A549 (cell line): ENCODE results near the gene CD47. TPM values are rescaled to one million over a fixed set of nuclear protein-coding genes. Genes with fewer than 3 reads are reported as not detected.

ENCODE experiments used
- ATAC-seq, 2 experiments: fragments of 200-7000 bp in 1 of 2; fragments of >200 bp in 1 of 2; cut with Nextera tagmentation in 1 of 2; cut with Tn5 transposase in 1 of 2; 3 replicates each; pipeline versions ENCODE4 v1.8.0 to v1.9.1; 2018 to 2020; ENCODE audit warnings: mild to moderate bottlenecking in 1 of 2, moderate library complexity in 1 of 2
- CTCF ChIA-PET: fragments of 300-600 bp; sonication (Branson Sonifier 250); formaldehyde crosslinking; extraction: SDS; loops from one replicate; lab custom pipeline; 2021; ENCODE audit warnings: antibody characterized with exemption, inconsistent platforms; lab: Yijun Ruan, JAX
- POLR2A ChIA-PET: fragments of 350-600 bp; formaldehyde crosslinking; extraction: SDS; loops from one replicate; lab custom pipeline; 2021; ENCODE audit warnings: antibody characterized with exemption, inconsistent platforms; lab: Yijun Ruan, JAX
- DNase-seq, 2 experiments: peaks; one replicate each; pipeline versions ENCODE4 v3.0.0 to v3.0.0-alpha.2; 2011 to 2016; ENCODE audit warnings: low read depth in 1 of 2, low spot score in 1 of 2
- FAIRE-seq: peaks from 2 replicates; lab custom pipeline; 2011; peaks lifted over from hg19 to GRCh38; lab: Jason Lieb, UNC
- H3K27ac ChIP-seq, 2 experiments: fragments of >200 bp; sonication (Bioruptor Twin); formaldehyde crosslinking; 3 replicates each; pipeline ENCODE4 v1.5.1; 2016 to 2017
- H3K4me1 ChIP-seq: fragments of >200 bp; sonication (Bioruptor Twin); formaldehyde crosslinking; 3 replicates; pipeline ENCODE4 v1.6.1; 2016
- H3K4me2 ChIP-seq: fragments of >200 bp; sonication (Bioruptor Twin); formaldehyde crosslinking; 3 replicates; pipeline ENCODE4 v1.6.1; 2016
- H3K4me3 ChIP-seq: fragments of >200 bp; sonication (Bioruptor Twin); formaldehyde crosslinking; 3 replicates; pipeline ENCODE4 v1.5.1; 2016
- H3K9me3 ChIP-seq: fragments of >200 bp; sonication (Bioruptor Twin); formaldehyde crosslinking; 3 replicates; pipeline ENCODE4 v1.6.1; 2016
- CHD4 ChIP-seq: fragments of 200-600 bp; sonication (generic); IDR thresholded peaks from 2 replicates; pipeline ENCODE4 v1.6.1; 2016; ENCODE audit warnings: antibody characterized with exemption, mild to moderate bottlenecking, borderline replicate concordance
- EHMT2 ChIP-seq: fragments of 200-600 bp; sonication (generic); IDR thresholded peaks from 2 replicates; pipeline ENCODE4 v1.6.1; 2016; ENCODE audit warnings: antibody characterized with exemption, low read depth, mild to moderate bottlenecking, moderate library complexity
- ESRRA ChIP-seq: fragments of 150-350 bp; IDR thresholded peaks from 2 replicates; pipeline ENCODE4 v1.6.1; 2014; ENCODE audit warnings: mild to moderate bottlenecking, low read length, borderline replicate concordance
- FOSB ChIP-seq: fragments of 250-450 bp; sonication (Bioruptor Pico); IDR thresholded peaks from 2 replicates; pipeline ENCODE4 v1.5.0; 2020; ENCODE audit warnings: mild to moderate bottlenecking, moderate library complexity
- FOSL2 ChIP-seq, 2 experiments: fragments of 450-650 bp in 1 of 2; fragments of >200 bp in 1 of 2; sonication (Bioruptor Twin) in 1 of 2; formaldehyde crosslinking; IDR thresholded peaks; 2 replicates each; pipeline versions ENCODE4 v1.5.0 to v1.6.1; 2016 to 2020; ENCODE audit warnings: mild to moderate bottlenecking in 1 of 2, moderate library complexity in 1 of 2
- FOXS1 ChIP-seq: fragments of 250-450 bp; sonication (Bioruptor Pico); IDR thresholded peaks from 2 replicates; pipeline ENCODE4 v1.5.0; 2020; ENCODE audit warnings: mild to moderate bottlenecking, moderate library complexity
- HOXB13 ChIP-seq: fragments of 250-450 bp; sonication (Bioruptor Pico); IDR thresholded peaks from 2 replicates; pipeline ENCODE4 v1.5.0; 2020; ENCODE audit warnings: low read depth, mild to moderate bottlenecking, moderate library complexity
- JUN ChIP-seq, 2 experiments: fragments of >200 bp; sonication (Bioruptor Twin); formaldehyde crosslinking; IDR thresholded peaks; 2 replicates in 1 of 2; 3 replicates in 1 of 2; pipeline ENCODE4 v1.6.1; 2016 to 2017
- KDM1A ChIP-seq: fragments of 200-600 bp; sonication (generic); IDR thresholded peaks from 2 replicates; pipeline ENCODE4 v1.6.1; 2016; ENCODE audit warnings: low read depth, mild to moderate bottlenecking
- KDM5A ChIP-seq: fragments of 200-600 bp; sonication (generic); IDR thresholded peaks from 2 replicates; pipeline ENCODE4 v1.6.1; 2016; ENCODE audit warnings: antibody characterized with exemption, mild to moderate bottlenecking
- NPAS2 ChIP-seq: fragments of 250-450 bp; sonication (Bioruptor Pico); IDR thresholded peaks from 2 replicates; pipeline ENCODE4 v1.8.0; 2022; ENCODE audit warnings: mild to moderate bottlenecking, moderate library complexity, borderline replicate concordance
- NR3C1 ChIP-seq: fragments of >200 bp; sonication (Bioruptor Twin); formaldehyde crosslinking; IDR thresholded peaks from 3 replicates; pipeline ENCODE4 v1.6.1; 2017
- POLR2AphosphoS2 ChIP-seq: conservative IDR thresholded peaks from 2 replicates; pipeline ENCODE4 v1.6.1; 2012; ENCODE audit warnings: low read length, improper control_type of control experiment, inconsistent platforms
- ZNF302 ChIP-seq: fragments of 250-450 bp; sonication (Bioruptor Pico); IDR thresholded peaks from 2 replicates; pipeline ENCODE4 v1.9.0; 2021; ENCODE audit warnings: inconsistent platforms, mild to moderate bottlenecking, moderate library complexity
- WGBS: methylation state at CpG from one replicate; pipeline ENCODE4 v1.1.6; 2017; ENCODE audit errors: missing lambda C conversion rate; 5-methylcytosine and 5-hydroxymethylcytosine counted together
- polyA plus RNA-seq, 4 experiments: library from polyadenylated mRNA; depleted of rRNA in 3 of 4; stranded (reverse); fragments of >200 nt; fragmentation: RNase III in 1 of 4; extraction: RNeasy Plus Mini Kit Qiagen cat#74134 plus additional on column Dnase treatment in 1 of 4; gene quantifications; 2 replicates in 3 of 4; 3 replicates in 1 of 4; pipeline ENCODE4 v1.2.3, GENCODE V29; 2011 to 2017
- TF ChIP-seq, protein P1 (sequence below): fragments of >200 bp; sonication (Bioruptor Twin); formaldehyde crosslinking; IDR thresholded peaks from 2 replicates; pipeline ENCODE4 v1.6.1; 2016
- TF ChIP-seq, protein P2 (sequence below): IDR thresholded peaks from 2 replicates; pipeline ENCODE4 v1.6.1; 2012; ENCODE audit warnings: low read depth, borderline replicate concordance
- TF ChIP-seq, protein P3 (sequence below): IDR thresholded peaks from 2 replicates; pipeline ENCODE4 v1.6.1; 2012
- TF ChIP-seq, protein P4 (sequence below): fragments of 200-600 bp; sonication (generic); IDR thresholded peaks from 2 replicates; pipeline ENCODE4 v1.6.1; 2016; ENCODE audit warnings: antibody characterized with exemption, mild to moderate bottlenecking, moderate library complexity

CD47 gene
- polyA plus RNA-seq, 2 of the 4 experiments (the other 2 are of a cell fraction), result 31.0 to 35.9 TPM

DNA sequence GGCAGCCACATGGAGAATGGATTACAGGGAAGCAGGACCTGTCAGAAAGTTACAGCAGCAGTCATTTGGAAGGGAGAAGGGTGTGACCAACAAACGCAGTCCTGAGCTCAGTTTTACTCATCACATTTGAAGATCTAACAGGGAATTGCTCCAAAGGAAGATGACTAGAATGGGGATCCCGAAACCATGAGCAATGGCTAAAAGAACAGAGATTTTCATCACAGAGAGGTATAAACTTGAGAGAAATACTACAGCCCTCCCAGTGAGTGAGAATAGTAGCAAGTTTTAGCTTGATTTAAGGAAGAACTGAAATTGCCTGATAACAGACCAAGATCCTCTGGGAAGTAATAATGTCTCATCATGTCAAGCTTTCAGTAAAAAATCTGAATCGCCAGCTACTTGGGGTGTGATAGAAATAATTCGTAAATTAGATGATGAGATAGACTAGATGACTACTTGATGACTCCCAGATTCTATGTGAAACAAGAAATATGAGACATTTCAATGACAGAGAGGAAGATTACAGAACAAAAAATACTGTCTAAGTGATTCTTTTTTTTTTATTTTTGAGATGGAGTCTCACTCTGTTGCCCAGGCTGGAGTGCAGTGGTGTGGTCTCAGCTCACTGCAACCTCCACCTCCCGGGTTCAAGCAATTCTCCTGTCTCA is 16.9 kb downstream of the CD47 start:
- no peak overlapping the region for H3K4me2 ChIP-seq
- ChIA-PET CTCF (no interaction called here), POLR2A (no interaction called here)
- ATAC-seq (no peak), FAIRE-seq (no peak), DNase-seq (no peak)
- no peak overlapping the region for H3K27ac ChIP-seq
- H3K4me3 ChIP-seq, result no peak overlapping the region
- WGBS, result 85% methylated on average over 5 of the region's 5 CpGs
- no peaks in the 10 kb centered on the region for H3K4me1 ChIP-seq
- no peaks in the 10 kb centered on the region for H3K9me3 ChIP-seq
- no peak for TF ChIP-seq HOXB13 (CRISPR knock-in tag)
- no peak for TF ChIP-seq JUN (IDR thresholded peaks at IDR 0.05)
- TF ChIP-seq ZNF302 (CRISPR knock-in tag), result no peak
- TF ChIP-seq, protein P1, sequence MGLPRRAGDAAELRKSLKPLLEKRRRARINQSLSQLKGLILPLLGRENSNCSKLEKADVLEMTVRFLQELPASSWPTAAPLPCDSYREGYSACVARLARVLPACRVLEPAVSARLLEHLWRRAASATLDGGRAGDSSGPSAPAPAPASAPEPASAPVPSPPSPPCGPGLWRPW, result no peak
- TF ChIP-seq CHD4, result no peak
- no peak for TF ChIP-seq NR3C1
- TF ChIP-seq, protein P2, sequence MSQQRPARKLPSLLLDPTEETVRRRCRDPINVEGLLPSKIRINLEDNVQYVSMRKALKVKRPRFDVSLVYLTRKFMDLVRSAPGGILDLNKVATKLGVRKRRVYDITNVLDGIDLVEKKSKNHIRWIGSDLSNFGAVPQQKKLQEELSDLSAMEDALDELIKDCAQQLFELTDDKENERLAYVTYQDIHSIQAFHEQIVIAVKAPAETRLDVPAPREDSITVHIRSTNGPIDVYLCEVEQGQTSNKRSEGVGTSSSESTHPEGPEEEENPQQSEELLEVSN, result no peak
- no peak for TF ChIP-seq FOSL2 (IDR thresholded peaks at IDR 0.05)
- TF ChIP-seq FOSL2 (CRISPR knock-in tag; IDR thresholded peaks at IDR 0.05), result no peak

DNA sequence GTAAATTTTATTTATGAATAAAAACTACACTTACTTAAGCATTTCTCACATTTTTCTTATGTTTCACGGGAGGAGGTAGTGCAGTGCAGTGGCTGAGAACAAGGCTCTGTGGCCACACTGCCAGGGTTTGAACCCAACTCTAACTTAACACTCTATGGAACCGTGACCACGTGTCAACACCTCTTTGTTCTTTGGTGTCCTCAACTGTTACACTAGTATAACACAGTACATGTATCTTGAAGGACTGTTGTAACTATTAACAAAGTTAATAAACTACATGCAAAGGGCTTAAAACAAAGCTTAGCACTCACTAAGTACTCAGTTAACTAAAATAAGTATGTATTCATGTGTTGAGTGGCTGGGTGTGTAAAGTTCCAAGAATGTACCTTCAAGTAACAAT is 19.5 kb downstream of the CD47 start:
- 89% methylated on average over 3 of the region's 3 CpGs for WGBS
- FAIRE-seq, result peak; percentile 59
- Histone ChIP-seq H3K27ac (no peak overlapping the region), H3K4me3 (no peak overlapping the region)
- DNase-seq, result no peak
- CTCF ChIA-PET, result interaction anchor here (0.7 kb wide), 1 partner anchor 144 kb away, joined by 3 read pairs; no protein-coding TSS in a partner anchor
- TF ChIP-seq NR3C1 (no peak), NPAS2 (CRISPR knock-in tag) (no peak), HOXB13 (CRISPR knock-in tag) (no peak), CHD4 (no peak), ESRRA (no peak), KDM1A (no peak), FOSB (CRISPR knock-in tag) (no peak), FOXS1 (CRISPR knock-in tag) (no peak), POLR2AphosphoS2 (no peak), EHMT2 (no peak)
- TF ChIP-seq, protein P3, sequence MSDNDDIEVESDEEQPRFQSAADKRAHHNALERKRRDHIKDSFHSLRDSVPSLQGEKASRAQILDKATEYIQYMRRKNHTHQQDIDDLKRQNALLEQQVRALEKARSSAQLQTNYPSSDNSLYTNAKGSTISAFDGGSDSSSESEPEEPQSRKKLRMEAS, result no peak
- TF ChIP-seq, protein P4, sequence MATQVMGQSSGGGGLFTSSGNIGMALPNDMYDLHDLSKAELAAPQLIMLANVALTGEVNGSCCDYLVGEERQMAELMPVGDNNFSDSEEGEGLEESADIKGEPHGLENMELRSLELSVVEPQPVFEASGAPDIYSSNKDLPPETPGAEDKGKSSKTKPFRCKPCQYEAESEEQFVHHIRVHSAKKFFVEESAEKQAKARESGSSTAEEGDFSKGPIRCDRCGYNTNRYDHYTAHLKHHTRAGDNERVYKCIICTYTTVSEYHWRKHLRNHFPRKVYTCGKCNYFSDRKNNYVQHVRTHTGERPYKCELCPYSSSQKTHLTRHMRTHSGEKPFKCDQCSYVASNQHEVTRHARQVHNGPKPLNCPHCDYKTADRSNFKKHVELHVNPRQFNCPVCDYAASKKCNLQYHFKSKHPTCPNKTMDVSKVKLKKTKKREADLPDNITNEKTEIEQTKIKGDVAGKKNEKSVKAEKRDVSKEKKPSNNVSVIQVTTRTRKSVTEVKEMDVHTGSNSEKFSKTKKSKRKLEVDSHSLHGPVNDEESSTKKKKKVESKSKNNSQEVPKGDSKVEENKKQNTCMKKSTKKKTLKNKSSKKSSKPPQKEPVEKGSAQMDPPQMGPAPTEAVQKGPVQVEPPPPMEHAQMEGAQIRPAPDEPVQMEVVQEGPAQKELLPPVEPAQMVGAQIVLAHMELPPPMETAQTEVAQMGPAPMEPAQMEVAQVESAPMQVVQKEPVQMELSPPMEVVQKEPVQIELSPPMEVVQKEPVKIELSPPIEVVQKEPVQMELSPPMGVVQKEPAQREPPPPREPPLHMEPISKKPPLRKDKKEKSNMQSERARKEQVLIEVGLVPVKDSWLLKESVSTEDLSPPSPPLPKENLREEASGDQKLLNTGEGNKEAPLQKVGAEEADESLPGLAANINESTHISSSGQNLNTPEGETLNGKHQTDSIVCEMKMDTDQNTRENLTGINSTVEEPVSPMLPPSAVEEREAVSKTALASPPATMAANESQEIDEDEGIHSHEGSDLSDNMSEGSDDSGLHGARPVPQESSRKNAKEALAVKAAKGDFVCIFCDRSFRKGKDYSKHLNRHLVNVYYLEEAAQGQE, result no peak
- TF ChIP-seq, all 56 proteins: peak for 0
- no peak overlapping the region for H3K4me2 ChIP-seq
- no peaks in the 10 kb centered on the region for H3K9me3 ChIP-seq
- no peak for ATAC-seq
- H3K4me1 ChIP-seq, result no peaks in the 10 kb centered on the region
- POLR2A ChIA-PET, result no interaction called here

DNA sequence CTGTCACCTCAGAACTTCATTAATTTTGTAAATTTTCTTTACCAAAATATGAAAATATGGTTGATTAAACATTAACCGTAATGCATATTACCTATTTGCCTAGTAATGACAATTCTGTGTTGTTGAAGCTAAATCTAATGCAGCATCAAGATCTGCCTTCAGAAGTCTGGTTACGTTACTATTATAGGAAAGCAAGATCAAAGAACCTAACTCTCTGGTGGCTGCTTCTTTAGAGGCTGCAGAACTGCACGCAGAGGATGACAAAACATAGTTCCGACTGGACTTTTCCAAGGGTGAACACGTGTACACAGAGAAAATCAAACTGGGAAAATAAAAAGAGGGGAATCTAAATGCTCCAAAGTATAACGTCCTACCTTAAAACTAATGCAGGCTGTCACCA is 20.5 kb downstream of the CD47 start:
- Histone ChIP-seq H3K9me3 (no peaks in the 10 kb centered on the region), H3K4me1 (no peaks in the 10 kb centered on the region), H3K4me2 (no peak overlapping the region), H3K4me3 (no peak overlapping the region), H3K27ac (no peak overlapping the region)
- ChIA-PET CTCF (interaction anchor here (1.2 kb wide), 1 partner anchor 36 kb away, joined by 3 read pairs; no protein-coding TSS in a partner anchor), POLR2A (no interaction called here)
- FAIRE-seq, result no peak
- ATAC-seq, result no peak
- TF ChIP-seq KDM5A (no peak), NR3C1 (no peak), NPAS2 (CRISPR knock-in tag) (no peak)
- 76% methylated on average over 6 of the region's 6 CpGs for WGBS
- no peak for DNase-seq
